Fibroblast of lung (primary cell): ENCODE data around the gene E2F1.

Source experiments
- CTCF ChIP-seq, 2 donors: IDR thresholded peaks in 1 of 2; conservative IDR thresholded peaks in 1 of 2; 1 replicate in 1 of 2; 2 replicates in 1 of 2; pipeline ENCODE4 v1.5.1; 2011 to 2012; ENCODE audit warnings: low read length in 2 of 2, control low read depth in 1 of 2, inconsistent platforms in 1 of 2, low read depth in 1 of 2, mild to moderate bottlenecking in 1 of 2
- EZH2 ChIP-seq: IDR thresholded peaks from 2 replicates; pipeline ENCODE4 v1.5.1; 2012; ENCODE audit warnings: low read length, control low read depth, mild to moderate bottlenecking; ENCODE audit errors: missing control alignments

- TF ChIP-seq CTCF (conservative IDR thresholded peaks at IDR 0.05 in 1 of 2, IDR thresholded peaks at IDR 0.05 in 1 of 2; ENCODE audit: low read depth in 1 of 2, low read length in 2 of 2) (no peak), EZH2 (no peak)
These were observed 790 bp upstream of the E2F1 start for GRCh38 chr20:33686984-33687366.
